Memory B cell (primary cell): ENCODE measurements around the gene CAPZB.

Experiments
- ATAC-seq: fragments of 150-1000 bp; cut with Tn5 transposase; 2 replicates; pipeline ENCODE4 v1.10.0; 2021; ENCODE audit warnings: low read depth, mild to moderate bottlenecking, moderate library complexity
- DNase-seq, 2 donors: peaks; one replicate each; pipeline ENCODE4 v3.0.0; 2022; ENCODE audit warnings: low spot score in 2 of 2
- H3K27ac Mint-ChIP-seq: one replicate; pipeline ENCODE4 v1.8.0; 2022; ENCODE audit warnings: mild to moderate bottlenecking, moderate library complexity, mixed read lengths
- H3K27me3 Mint-ChIP-seq: one replicate; pipeline ENCODE4 v1.8.0; 2022; ENCODE audit warnings: mixed read lengths
- H3K36me3 Mint-ChIP-seq: one replicate; pipeline ENCODE4 v1.8.0; 2022; ENCODE audit warnings: mild to moderate bottlenecking, mixed read lengths
- H3K4me1 Mint-ChIP-seq: one replicate; pipeline ENCODE4 v1.8.0; 2022; ENCODE audit warnings: mixed read lengths
- H3K4me3 Mint-ChIP-seq: one replicate; pipeline ENCODE4 v1.8.0; 2022; ENCODE audit warnings: mild to moderate bottlenecking, moderate library complexity, mixed read lengths
- H3K9me3 Mint-ChIP-seq: one replicate; pipeline ENCODE4 v1.8.0; 2022; ENCODE audit warnings: mixed read lengths

CAPZB gene

DNA sequence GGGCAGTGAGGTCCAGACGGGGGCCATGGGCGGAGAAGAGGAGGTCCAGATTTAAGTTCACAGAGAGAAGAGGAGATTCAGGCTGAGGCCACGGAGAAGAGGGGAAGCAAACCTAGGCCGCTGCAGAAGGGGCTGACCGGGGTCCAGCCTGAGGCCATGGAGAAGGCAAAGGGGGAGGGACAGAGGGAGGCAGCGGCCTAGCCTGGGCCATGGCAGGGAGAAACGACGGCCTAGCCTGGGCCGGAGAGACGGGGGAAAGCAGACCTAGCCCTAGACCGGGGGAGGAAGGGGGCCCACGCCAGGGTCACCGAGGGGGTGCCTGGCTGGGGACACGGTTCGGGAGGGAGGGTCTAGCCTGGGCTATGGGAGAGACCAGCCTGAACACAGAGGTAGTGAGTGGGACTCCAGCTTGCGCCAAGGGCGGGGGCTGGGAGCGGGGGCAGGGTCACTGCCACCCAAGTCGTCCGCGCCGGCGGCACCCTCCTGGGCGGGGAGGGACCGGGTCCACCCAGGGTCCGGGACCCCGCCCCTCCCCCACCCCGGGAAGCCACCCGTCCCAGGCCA lies 459 bp downstream of the CAPZB start:
- Mint-ChIP-seq H3K4me3 (peak overlapping the region; percentile 97), H3K4me1 (peaks cover 60% of the 10 kb centered on the region), H3K9me3 (no peaks in the 10 kb centered on the region), H3K36me3 (peaks cover 10% of the 10 kb centered on the region), H3K27ac (peak overlapping the region; percentile 97), H3K27me3 (no peaks in the 10 kb centered on the region)
- ATAC-seq (no peak), DNase-seq (no peak)

DNA sequence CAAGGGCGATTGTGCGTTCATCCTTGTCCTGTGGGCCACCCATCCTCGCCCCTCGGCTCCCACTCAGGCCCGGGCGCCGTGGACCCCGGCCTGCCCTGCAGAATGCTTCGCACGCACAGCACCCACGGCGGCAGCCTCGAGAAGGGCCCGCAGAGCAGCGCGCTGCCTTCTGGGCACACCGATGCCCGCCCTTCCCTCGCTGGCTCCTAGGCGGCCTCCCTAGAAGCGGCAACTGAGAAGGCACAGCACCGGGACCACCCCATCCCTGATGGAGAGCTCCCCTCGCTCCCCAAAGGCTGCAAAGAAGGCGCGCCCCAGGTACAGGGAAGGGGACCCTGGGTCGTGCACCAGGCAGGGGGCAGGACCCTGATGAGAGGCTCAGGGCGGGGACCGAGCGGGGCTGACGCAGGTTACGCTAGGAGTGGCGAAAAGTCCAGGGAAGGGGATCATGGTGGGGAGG lies 971 bp downstream of the CAPZB start:
- Mint-ChIP-seq H3K27me3 (no peaks in the 10 kb centered on the region), H3K9me3 (no peaks in the 10 kb centered on the region), H3K27ac (peak overlapping the region; percentile 97), H3K4me3 (peak overlapping the region; percentile 97), H3K36me3 (peaks cover 10% of the 10 kb centered on the region), H3K4me1 (peaks cover 65% of the 10 kb centered on the region)
- DNase-seq: no peak
- ATAC-seq: no peak

DNA sequence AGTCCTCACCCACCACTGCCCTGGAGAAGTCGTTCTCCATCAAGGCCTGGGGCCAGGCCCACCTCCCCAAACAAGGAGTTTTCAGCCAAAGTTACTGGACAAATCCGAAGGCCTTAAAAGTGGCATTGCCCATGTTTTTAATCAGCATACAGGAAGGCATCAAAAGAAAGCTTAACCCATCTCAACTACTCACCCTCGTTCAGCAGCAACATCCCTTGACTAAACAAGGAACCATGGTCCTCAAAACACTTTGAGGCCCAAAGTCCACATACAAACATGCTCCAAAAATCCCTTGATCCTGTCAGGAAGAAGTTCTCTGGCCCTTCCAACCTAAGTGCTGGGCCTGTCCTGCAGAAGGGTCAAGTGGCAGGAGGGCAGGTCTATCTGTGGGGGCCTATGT lies 1.6 kb downstream of the CAPZB start:
- H3K9me3 Mint-ChIP-seq: no peaks in the 10 kb centered on the region
- H3K27ac Mint-ChIP-seq: peak overlapping the region; percentile 97
- H3K4me1 Mint-ChIP-seq: peaks cover 67% of the 10 kb centered on the region
- no peak for ATAC-seq
- H3K36me3 Mint-ChIP-seq: peaks cover 8% of the 10 kb centered on the region
- no peak for DNase-seq
- H3K27me3 Mint-ChIP-seq: no peaks in the 10 kb centered on the region
- peak overlapping the region; percentile 97 for H3K4me3 Mint-ChIP-seq

DNA sequence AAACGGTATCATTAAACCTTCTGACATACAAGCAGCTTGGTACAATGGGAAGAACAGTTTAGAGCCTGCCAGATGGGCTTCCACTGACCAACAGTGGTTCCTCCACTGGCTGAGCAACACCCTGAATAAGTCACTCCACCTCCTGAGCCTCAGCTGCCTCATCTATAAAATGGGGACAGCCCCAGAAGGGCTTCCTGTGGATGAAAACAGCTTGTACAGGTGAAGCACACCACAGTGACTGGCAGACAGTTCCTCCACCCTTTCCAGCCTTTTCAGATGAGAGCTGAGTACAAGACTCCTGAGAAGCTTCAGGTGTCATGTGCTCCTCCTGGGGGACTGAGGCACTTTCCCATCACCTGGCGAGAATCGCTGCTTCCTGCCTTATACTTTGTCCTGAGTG lies 2.1 kb downstream of the CAPZB start:
- Mint-ChIP-seq H3K36me3 (peaks cover 6% of the 10 kb centered on the region), H3K27me3 (no peaks in the 10 kb centered on the region), H3K27ac (peak overlapping the region; percentile 97), H3K4me1 (peaks cover 67% of the 10 kb centered on the region), H3K9me3 (no peaks in the 10 kb centered on the region), H3K4me3 (peak overlapping the region; percentile 97)
- ATAC-seq (no peak), DNase-seq (no peak)

DNA sequence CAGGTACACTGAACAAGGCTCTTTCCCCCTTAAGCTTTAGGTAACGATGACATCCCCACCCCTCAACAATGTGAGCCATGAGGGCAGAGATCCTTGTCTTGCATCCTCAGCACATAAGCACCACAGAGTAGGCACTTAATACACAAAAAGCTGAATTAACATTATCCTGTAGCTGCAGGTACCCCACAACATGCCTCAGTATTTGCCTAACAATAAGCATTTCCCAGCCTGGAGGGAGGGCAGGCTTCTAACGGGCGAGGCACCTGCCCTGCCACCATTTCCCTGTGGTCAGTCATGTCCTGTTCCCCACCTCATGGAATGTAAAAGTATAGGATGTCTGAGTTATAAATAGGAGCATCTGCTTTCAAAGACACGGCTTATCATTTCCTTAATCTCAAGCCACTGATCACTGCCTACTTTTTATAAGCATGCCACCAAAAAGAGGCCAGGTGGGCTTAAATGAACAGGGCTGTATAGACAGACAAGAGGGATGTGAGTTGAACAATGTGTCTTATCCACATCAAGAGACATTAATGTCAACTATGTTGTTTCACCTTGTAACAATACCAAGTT lies 3.4 kb downstream of the CAPZB start:
- Mint-ChIP-seq H3K36me3 (peaks cover 6% of the 10 kb centered on the region), H3K27ac (peak overlapping the region; percentile 97), H3K9me3 (no peaks in the 10 kb centered on the region), H3K4me1 (peaks cover 72% of the 10 kb centered on the region), H3K27me3 (no peaks in the 10 kb centered on the region), H3K4me3 (peak overlapping the region; percentile 32)
- DNase-seq: no peak
- ATAC-seq: no peak

DNA sequence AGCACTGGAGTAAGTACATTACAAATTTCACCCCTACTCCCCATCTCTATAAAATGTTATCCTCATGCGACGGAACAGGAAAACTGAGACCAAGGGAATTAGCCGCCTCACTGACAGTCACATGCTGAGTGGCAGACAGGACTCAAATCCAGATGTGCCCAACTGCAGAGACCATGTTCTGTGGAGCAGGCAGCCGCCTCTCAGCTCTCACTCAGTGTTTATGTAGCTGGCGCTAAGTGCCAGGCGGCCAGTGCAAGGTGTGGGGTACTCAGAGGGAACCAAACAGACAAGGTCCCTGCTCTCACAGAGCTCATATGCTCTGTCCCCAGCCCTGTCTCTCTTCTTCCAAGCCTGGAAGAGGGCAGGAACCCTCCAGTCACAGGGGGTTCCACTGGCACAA lies 5.1 kb downstream of the CAPZB start:
- DNase-seq: no peak
- H3K9me3 Mint-ChIP-seq: no peaks in the 10 kb centered on the region
- H3K36me3 Mint-ChIP-seq: peaks cover 8% of the 10 kb centered on the region
- no peak overlapping the region for H3K27ac Mint-ChIP-seq
- H3K4me3 Mint-ChIP-seq: no peak overlapping the region
- ATAC-seq: no peak
- H3K27me3 Mint-ChIP-seq: no peaks in the 10 kb centered on the region
- peaks cover 73% of the 10 kb centered on the region for H3K4me1 Mint-ChIP-seq

DNA sequence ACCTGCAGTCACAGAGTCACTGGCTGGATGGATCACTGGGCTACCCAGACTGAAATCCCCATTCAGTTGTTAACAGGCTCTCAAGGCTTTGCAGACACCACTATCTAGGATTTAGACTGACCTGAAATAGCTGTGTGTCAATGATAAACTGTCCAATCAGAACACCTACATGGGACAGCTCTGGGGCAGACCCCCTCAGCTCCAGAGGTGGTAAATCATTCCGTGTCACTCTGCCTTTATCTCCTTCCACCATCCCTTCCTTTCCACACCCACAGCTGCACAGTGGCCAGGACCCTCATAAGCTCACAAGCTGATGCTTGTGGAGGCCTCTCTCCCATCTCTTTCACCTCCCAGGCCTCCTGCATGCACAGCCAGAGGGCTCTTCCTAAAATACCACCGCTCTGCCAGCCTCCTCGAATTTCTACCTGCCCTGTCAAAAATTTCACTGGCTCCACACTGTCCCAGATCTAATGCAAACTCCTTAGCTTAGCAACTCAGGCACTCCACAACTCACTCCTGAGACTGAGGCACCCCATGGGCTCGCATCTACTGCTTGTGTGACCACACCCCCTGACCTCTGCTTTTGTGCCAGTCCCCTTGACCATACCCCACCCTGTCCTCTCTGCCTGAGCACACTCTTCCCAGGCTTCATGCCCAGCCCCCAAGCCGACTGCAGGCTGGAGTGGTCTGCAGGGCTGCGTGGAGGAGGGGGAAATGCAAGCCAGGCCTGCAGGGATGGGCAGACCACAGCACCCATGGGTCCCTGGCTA lies 5.8 kb downstream of the CAPZB start:
- H3K9me3 Mint-ChIP-seq: no peaks in the 10 kb centered on the region
- H3K4me1 Mint-ChIP-seq: peaks cover 73% of the 10 kb centered on the region
- no peak for ATAC-seq
- no peak for DNase-seq
- no peaks in the 10 kb centered on the region for H3K27me3 Mint-ChIP-seq
- peak overlapping the region; percentile 94 for H3K27ac Mint-ChIP-seq
- H3K4me3 Mint-ChIP-seq: peak overlapping the region; percentile 55
- H3K36me3 Mint-ChIP-seq: peaks cover 8% of the 10 kb centered on the region

DNA sequence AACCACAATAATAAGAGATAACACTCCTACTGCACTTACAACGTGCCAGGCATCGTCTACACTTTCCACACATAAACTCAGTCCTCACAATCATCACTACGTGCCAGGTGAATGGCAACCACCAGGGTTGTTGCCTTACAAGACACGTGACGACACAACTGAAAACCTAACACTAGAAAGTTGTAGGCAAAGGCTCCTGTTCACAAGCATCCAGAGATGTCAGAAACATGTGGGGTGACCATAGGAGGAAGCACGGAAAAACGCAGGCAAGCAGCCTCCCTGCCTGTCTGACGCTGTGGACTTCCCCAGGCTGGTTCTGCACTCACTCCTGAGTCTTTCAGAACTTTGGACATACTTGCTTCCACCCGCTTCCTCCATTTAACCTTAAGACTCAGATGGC lies 7.0 kb downstream of the CAPZB start:
- peak overlapping the region; percentile 94 for H3K27ac Mint-ChIP-seq
- peak overlapping the region; percentile 79 for H3K4me3 Mint-ChIP-seq
- peaks cover 2% of the 10 kb centered on the region for H3K36me3 Mint-ChIP-seq

DNA sequence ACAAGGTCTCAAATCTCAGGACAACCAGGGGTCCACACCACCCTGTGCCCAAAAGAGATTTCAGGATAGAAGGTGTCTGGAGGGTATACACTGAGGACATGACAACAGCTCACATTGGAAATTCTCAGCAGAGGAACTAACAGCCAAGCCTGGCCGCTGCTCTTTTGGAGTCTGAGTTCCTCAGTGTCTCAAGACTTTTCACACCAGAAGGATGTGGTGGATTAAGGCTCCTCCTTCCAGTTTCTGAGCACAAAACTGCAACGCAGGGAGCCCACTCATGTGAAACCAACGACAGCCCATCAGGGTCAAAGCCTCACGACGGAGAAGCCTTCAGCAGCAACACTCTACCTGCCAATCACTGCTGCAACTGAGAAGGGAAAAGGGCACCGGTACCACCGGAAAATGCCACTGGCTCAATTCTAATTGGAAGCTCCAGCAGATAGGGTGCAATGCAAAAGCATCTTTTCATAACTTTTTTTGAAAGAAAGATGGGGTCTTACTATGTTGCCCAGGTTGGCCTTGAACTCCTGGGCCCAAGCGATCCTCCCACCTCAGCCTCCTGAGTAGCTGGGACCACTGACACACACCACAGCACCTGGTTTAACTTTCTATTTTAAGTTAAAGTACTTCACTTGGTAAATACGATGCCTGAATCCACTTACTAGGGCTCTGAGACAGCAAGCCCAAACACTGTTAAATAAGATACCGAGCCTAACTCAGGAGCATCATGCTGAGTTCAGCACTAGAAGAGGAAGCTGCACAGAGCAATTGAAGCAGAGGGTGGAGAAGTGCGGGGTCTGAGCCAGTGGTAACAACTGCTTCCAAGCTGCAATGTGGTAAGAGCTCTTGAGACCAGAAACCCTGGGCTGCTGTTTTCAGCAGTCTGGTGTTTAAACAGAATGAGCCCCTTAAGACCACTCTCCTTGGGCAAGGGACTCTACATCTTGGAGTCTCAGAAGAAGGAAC lies 7.8 kb downstream of the CAPZB start:
- no peaks in the 10 kb centered on the region for H3K9me3 Mint-ChIP-seq
- peaks cover 58% of the 10 kb centered on the region for H3K4me1 Mint-ChIP-seq
- H3K4me3 Mint-ChIP-seq: peak overlapping the region; percentile 79
- no peaks in the 10 kb centered on the region for H3K27me3 Mint-ChIP-seq
- ATAC-seq (peak; percentile 81), DNase-seq (peak; percentile 44 to 63)
- H3K36me3 Mint-ChIP-seq: peaks cover 2% of the 10 kb centered on the region
- H3K27ac Mint-ChIP-seq: peak overlapping the region; percentile 94

More for the DNA sequence above, 7.0 kb downstream of the CAPZB start:
- DNase-seq (no peak), ATAC-seq (no peak)
- Mint-ChIP-seq H3K9me3 (no peaks in the 10 kb centered on the region), H3K27me3 (no peaks in the 10 kb centered on the region), H3K4me1 (peaks cover 66% of the 10 kb centered on the region)

DNA sequence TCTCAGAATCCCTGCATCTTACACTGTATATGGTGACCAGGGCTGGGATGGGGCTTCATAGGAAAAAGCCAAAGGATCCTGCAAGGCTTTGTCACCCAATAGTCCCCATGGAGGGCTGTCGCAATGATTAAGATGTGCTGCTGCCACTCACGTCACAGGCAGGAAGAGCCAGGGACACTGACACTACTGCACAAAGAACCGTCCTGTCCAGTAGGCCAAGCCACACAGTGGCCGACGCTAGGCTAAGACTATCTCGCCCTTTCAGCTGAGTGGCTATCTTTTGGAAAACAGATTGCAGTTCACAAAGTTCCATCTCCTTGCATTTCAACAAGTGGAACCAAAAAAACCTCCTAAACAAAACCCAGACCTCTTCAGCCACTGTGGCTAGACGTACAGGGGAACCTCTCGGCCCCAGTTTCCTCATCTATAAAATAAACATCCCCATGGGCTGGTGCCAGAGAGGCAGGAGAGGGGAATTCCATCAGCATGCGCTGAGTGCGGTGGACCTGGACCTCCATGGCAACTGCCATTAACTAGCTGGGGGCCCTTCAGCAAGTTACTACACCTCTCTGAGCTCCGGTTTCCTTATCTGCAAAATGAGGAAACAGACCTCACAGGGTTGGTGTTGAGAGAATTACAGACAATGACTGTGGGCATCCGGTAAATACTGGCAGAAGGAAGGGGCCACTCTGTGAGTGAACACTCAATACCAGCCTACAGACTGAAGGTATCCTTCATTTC lies 8.7 kb downstream of the CAPZB start:
- H3K36me3 Mint-ChIP-seq: peaks cover 4% of the 10 kb centered on the region
- no peaks in the 10 kb centered on the region for H3K27me3 Mint-ChIP-seq
- peaks cover 58% of the 10 kb centered on the region for H3K4me1 Mint-ChIP-seq
- peak overlapping the region; percentile 79 for H3K4me3 Mint-ChIP-seq
- DNase-seq (peak in 1 of 2 donors; percentile 45), ATAC-seq (peak; percentile 73)
- H3K9me3 Mint-ChIP-seq: no peaks in the 10 kb centered on the region
- H3K27ac Mint-ChIP-seq: peak overlapping the region; percentile 94

DNA sequence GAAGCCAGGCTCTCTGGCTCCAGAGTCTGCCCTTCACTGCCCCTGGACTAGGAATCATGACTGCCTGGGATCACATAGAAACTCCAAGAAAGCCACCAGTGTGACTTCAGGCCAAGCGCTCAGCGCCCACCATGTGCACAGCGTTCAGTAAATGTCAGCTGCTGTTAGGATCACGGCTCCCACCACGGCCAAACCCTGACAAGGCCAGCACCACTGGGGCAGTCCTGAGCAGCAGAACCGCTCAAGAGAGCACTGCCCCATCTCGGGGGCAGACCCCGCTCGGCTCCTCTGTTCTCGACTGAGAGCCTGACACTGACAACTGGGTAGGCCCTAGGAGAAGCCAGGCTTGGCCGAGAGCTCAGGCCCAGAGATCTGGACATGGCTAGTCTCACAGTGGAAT lies 10.0 kb downstream of the CAPZB start:
- peaks cover 60% of the 10 kb centered on the region for H3K4me1 Mint-ChIP-seq
- H3K36me3 Mint-ChIP-seq: peaks cover 4% of the 10 kb centered on the region
- no peaks in the 10 kb centered on the region for H3K27me3 Mint-ChIP-seq
- DNase-seq (no peak), ATAC-seq (no peak)
- H3K9me3 Mint-ChIP-seq: no peaks in the 10 kb centered on the region
- no peak overlapping the region for H3K4me3 Mint-ChIP-seq
- no peak overlapping the region for H3K27ac Mint-ChIP-seq

DNA sequence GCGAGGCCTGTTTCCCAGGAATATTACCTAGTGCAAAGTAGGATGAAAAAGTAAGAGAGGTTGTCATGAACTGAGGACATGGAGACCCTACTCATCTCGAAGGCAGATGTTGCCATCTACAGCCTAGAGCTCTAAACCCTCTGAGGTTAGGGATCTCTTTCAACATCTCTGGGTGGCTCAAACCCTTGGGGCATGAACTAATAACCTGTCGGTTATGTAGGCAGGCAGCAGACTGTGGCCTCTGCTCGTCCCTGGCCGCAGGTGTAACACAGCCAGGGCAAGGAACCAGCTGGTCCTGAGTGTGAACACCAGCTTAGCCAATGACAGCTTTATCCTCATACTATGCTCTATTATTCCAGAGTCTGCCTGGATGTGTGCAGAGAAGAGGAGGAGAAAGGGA lies 13.2 kb downstream of the CAPZB start:
- no peak for ATAC-seq
- Mint-ChIP-seq H3K36me3 (peaks cover 6% of the 10 kb centered on the region), H3K9me3 (no peaks in the 10 kb centered on the region), H3K27me3 (no peaks in the 10 kb centered on the region), H3K4me1 (peaks cover 55% of the 10 kb centered on the region), H3K4me3 (peak overlapping the region; percentile 9), H3K27ac (peak overlapping the region; percentile 83)
- no peak for DNase-seq

DNA sequence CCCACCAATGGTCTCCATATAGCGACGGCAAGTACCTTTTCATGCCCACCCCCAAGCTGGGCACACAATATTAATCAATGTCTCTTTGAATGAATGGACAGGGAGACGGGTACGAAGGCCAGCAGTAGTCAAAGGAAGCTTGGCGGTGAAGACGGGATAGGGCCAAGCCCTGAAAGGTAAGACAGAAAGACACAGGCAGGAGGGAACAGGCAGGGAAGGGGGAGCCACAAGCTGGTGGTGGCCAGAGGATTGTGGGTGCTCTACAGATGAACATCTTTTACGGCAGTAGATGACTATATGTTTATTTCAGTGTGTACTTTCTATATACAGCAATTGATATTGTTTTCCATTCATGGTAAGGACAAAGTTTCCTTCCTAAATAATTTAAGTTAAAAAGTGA lies 16.3 kb downstream of the CAPZB start:
- no peaks in the 10 kb centered on the region for H3K9me3 Mint-ChIP-seq
- peak; percentile 13 for ATAC-seq
- H3K36me3 Mint-ChIP-seq: peaks cover 5% of the 10 kb centered on the region
- peak overlapping the region; percentile 86 for H3K4me3 Mint-ChIP-seq
- DNase-seq: no peak
- peaks cover 58% of the 10 kb centered on the region for H3K4me1 Mint-ChIP-seq
- H3K27ac Mint-ChIP-seq: peak overlapping the region; percentile 89
- H3K27me3 Mint-ChIP-seq: no peaks in the 10 kb centered on the region
